Panc1 (cell line): ENCODE measurements around the gene SLIT2. TPM values are rescaled to one million over a fixed set of nuclear protein-coding genes. Genes with fewer than 3 reads are reported as not detected.

ENCODE experiments used
- ATAC-seq: fragments of 200-7000 bp; cut with Tn5 transposase; 2 replicates; pipeline ENCODE4 v1.9.1; 2020; ENCODE audit warnings: mild to moderate bottlenecking, moderate library complexity
- BruUV-seq: library from RNA; stranded (reverse); fragments of 400-500 nt; replicated peaks from 2 replicates; lab custom pipeline; 2021; lab: Mats Ljungman, UMichigan
- CTCF ChIA-PET: fragments of 300-600 bp; sonication (Branson Sonifier 250); formaldehyde crosslinking; loops from one replicate; lab custom pipeline; 2022; ENCODE audit warnings: antibody characterized with exemption; lab: Charles Lee
- POLR2A ChIA-PET: fragments of 300-600 bp; sonication (Branson Sonifier 250); formaldehyde crosslinking; loops from one replicate; lab custom pipeline; 2022; ENCODE audit warnings: antibody characterized with exemption; lab: Charles Lee
- DNase-seq: peaks from one replicate; pipeline ENCODE4 v3.0.0-alpha.2; 2010; ENCODE audit warnings: low read depth, low spot score
- H3K27ac ChIP-seq: 2 replicates; pipeline ENCODE4 v1.5.1; 2011; ENCODE audit warnings: mild to moderate bottlenecking, low read length, inconsistent platforms
- H3K27me3 ChIP-seq: fragments of 200-500 bp; sonication (Bioruptor generic); 2 replicates; pipeline ENCODE4 v1.6.0; 2014; ENCODE audit warnings: low read length, inconsistent platforms; ENCODE audit not compliant: control insufficient read depth, insufficient read depth
- H3K36me3 ChIP-seq: fragments of 200-500 bp; sonication (Bioruptor generic); 2 replicates; pipeline ENCODE4 v1.5.1; 2014; ENCODE audit warnings: inconsistent platforms, mild to moderate bottlenecking, low read length, moderate library complexity; ENCODE audit not compliant: control insufficient read depth, insufficient read depth
- H3K4me1 ChIP-seq: 2 replicates; pipeline ENCODE4 v1.5.1; 2011; ENCODE audit warnings: inconsistent platforms, mild to moderate bottlenecking, low read length, moderate library complexity; ENCODE audit not compliant: control insufficient read depth, insufficient read depth
- H3K4me3 ChIP-seq, 2 experiments: 2 replicates each; pipeline ENCODE4 v1.5.1; 2011 to 2012; ENCODE audit warnings: low read depth in 2 of 2, low read length in 2 of 2, mild to moderate bottlenecking in 2 of 2, inconsistent platforms in 1 of 2, moderate library complexity in 1 of 2
- H3K9me3 ChIP-seq: fragments of 200-500 bp; sonication (Bioruptor generic); 2 replicates; pipeline ENCODE4 v1.5.1; 2014; ENCODE audit warnings: low read depth, mild to moderate bottlenecking, inconsistent platforms, low read length, moderate library complexity; ENCODE audit not compliant: control insufficient read depth, insufficient read depth
- POLR2AphosphoS5 ChIP-seq: IDR thresholded peaks from 2 replicates; pipeline ENCODE4 v1.6.1; 2012; ENCODE audit warnings: mild to moderate bottlenecking, low read depth, low read length, moderate library complexity
- SIN3A ChIP-seq: IDR thresholded peaks from 2 replicates; pipeline ENCODE4 v1.6.1; 2012; ENCODE audit warnings: low read depth, mild to moderate bottlenecking, low read length, moderate library complexity, borderline replicate concordance; ENCODE audit not compliant: insufficient read depth
- TCF7L2 ChIP-seq: IDR thresholded peaks from 2 replicates; pipeline ENCODE4 v1.6.1; 2011; ENCODE audit warnings: mild to moderate bottlenecking, low read depth, low read length, inconsistent platforms
- in situ Hi-C: cut with HindIII; loops from 2 replicates; pipeline ENCODE4 v1.10.0; 2016; ENCODE audit warnings: low sequenced_read_pairs, low pct_unique_long_range_greater_than_20kb
- intact Hi-C: fragments of 100-400 bp; cut with micrococcal nuclease; formaldehyde crosslinking; loops from one replicate; pipeline ENCODE4 v1.10.0; 2022; ENCODE audit not compliant: unreplicated experiment
- total RNA-seq: library from RNA; stranded (reverse); gene quantifications from one replicate; pipeline ENCODE4 v1.2.1, GENCODE V29; 2021; ENCODE audit not compliant: unreplicated experiment
- TF ChIP-seq, protein P1 (sequence below): fragments of 450-650 bp; IDR thresholded peaks from 2 replicates; pipeline ENCODE4 v1.5.1; 2017; ENCODE audit warnings: mild to moderate bottlenecking
- TF ChIP-seq, protein P2 (sequence below), 2 experiments: IDR thresholded peaks; 2 replicates each; pipeline ENCODE4 v1.6.1; 2011 to 2012; ENCODE audit warnings: low read depth in 2 of 2, control low read depth in 1 of 2, low read length in 1 of 2, mild to moderate bottlenecking in 1 of 2, moderate library complexity in 1 of 2; ENCODE audit not compliant: insufficient read depth in 1 of 2

SLIT2 gene
- total RNA-seq, 1 experiment from 2014 or later = 0.28 TPM

GRCh38 chr4:20289782-20290181 lies 38.1 kb downstream of the SLIT2 start:
- no peaks in the 10 kb centered on the region for H3K36me3 ChIP-seq
- H3K9me3 ChIP-seq = no peaks in the 10 kb centered on the region
- no TSS peak for BruUV-seq
- CTCF ChIA-PET = no interaction called here
- no peaks in the 10 kb centered on the region for H3K4me1 ChIP-seq
- H3K4me3 ChIP-seq = no peak overlapping the region
- H3K27me3 ChIP-seq = no peaks in the 10 kb centered on the region
- ATAC-seq (no peak), DNase-seq (no peak)
- POLR2A ChIA-PET = no interaction called here
- in situ Hi-C loops = no loop called here
- TF ChIP-seq POLR2AphosphoS5 (no peak), SIN3A (no peak), TCF7L2 (no peak)
- TF ChIP-seq, protein P1, sequence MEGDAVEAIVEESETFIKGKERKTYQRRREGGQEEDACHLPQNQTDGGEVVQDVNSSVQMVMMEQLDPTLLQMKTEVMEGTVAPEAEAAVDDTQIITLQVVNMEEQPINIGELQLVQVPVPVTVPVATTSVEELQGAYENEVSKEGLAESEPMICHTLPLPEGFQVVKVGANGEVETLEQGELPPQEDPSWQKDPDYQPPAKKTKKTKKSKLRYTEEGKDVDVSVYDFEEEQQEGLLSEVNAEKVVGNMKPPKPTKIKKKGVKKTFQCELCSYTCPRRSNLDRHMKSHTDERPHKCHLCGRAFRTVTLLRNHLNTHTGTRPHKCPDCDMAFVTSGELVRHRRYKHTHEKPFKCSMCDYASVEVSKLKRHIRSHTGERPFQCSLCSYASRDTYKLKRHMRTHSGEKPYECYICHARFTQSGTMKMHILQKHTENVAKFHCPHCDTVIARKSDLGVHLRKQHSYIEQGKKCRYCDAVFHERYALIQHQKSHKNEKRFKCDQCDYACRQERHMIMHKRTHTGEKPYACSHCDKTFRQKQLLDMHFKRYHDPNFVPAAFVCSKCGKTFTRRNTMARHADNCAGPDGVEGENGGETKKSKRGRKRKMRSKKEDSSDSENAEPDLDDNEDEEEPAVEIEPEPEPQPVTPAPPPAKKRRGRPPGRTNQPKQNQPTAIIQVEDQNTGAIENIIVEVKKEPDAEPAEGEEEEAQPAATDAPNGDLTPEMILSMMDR = no peak
- TF ChIP-seq, protein P2, sequence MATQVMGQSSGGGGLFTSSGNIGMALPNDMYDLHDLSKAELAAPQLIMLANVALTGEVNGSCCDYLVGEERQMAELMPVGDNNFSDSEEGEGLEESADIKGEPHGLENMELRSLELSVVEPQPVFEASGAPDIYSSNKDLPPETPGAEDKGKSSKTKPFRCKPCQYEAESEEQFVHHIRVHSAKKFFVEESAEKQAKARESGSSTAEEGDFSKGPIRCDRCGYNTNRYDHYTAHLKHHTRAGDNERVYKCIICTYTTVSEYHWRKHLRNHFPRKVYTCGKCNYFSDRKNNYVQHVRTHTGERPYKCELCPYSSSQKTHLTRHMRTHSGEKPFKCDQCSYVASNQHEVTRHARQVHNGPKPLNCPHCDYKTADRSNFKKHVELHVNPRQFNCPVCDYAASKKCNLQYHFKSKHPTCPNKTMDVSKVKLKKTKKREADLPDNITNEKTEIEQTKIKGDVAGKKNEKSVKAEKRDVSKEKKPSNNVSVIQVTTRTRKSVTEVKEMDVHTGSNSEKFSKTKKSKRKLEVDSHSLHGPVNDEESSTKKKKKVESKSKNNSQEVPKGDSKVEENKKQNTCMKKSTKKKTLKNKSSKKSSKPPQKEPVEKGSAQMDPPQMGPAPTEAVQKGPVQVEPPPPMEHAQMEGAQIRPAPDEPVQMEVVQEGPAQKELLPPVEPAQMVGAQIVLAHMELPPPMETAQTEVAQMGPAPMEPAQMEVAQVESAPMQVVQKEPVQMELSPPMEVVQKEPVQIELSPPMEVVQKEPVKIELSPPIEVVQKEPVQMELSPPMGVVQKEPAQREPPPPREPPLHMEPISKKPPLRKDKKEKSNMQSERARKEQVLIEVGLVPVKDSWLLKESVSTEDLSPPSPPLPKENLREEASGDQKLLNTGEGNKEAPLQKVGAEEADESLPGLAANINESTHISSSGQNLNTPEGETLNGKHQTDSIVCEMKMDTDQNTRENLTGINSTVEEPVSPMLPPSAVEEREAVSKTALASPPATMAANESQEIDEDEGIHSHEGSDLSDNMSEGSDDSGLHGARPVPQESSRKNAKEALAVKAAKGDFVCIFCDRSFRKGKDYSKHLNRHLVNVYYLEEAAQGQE (IDR thresholded peaks at IDR 0.05; ENCODE audit: insufficient read depth in 1 of 2, low read depth in 2 of 2, low read length in 1 of 2) = no peak
- H3K27ac ChIP-seq = no peak overlapping the region
- intact Hi-C loops = no loop called here

DNA sequence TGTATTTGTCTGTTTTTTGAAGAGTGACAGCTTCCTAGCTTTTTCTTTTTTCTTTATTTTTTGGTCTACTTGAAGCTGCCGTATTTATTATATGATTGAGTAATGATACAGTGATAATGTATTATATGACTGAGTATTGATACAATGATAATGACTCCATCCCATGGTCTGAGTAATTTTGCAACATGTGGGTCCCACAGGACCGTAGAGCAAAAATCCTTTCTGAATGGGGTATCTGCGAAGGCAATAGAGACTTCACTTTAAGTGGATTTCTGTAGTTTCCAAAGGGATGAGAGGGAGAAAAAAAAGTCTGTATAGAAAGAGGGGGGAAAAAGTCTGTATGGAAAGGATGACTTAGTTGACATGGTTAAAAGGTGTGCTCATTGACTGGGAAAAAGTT lies 41.0 kb downstream of the SLIT2 start:
- in situ Hi-C loops = no loop called here
- no peak for ATAC-seq
- no peaks in the 10 kb centered on the region for H3K4me1 ChIP-seq
- no peaks in the 10 kb centered on the region for H3K36me3 ChIP-seq
- BruUV-seq = no TSS peak
- TF ChIP-seq, protein P2 (IDR thresholded peaks at IDR 0.05; ENCODE audit: insufficient read depth in 1 of 2, low read depth in 2 of 2, low read length in 1 of 2) = no peak
- TF ChIP-seq TCF7L2 = no peak
- no peaks in the 10 kb centered on the region for H3K9me3 ChIP-seq
- POLR2A ChIA-PET = no interaction called here
- CTCF ChIA-PET = no interaction called here
- H3K4me3 ChIP-seq = no peak overlapping the region
- intact Hi-C loops = no loop called here
- no peak overlapping the region for H3K27ac ChIP-seq
- DNase-seq = no peak
- H3K27me3 ChIP-seq = no peaks in the 10 kb centered on the region
